Epithelial cell of esophagus (primary cell): ENCODE results near the gene RBX1.

Experiments
- DNase-seq: peaks from one replicate; pipeline ENCODE4 v3.0.0; 2010; ENCODE audit warnings: low read depth
- H3K4me3 ChIP-seq: 2 replicates; pipeline ENCODE4 v1.5.1; 2011; ENCODE audit warnings: mild to moderate bottlenecking, low read length, control low read depth
- TF ChIP-seq, protein P1 (sequence below): IDR thresholded peaks from 2 replicates; pipeline ENCODE4 v1.5.1; 2011; ENCODE audit warnings: low read depth, mild to moderate bottlenecking, low read length, control low read depth, inconsistent platforms; ENCODE audit not compliant: insufficient read depth; ENCODE audit errors: missing control alignments

The RBX1 gene

DNA sequence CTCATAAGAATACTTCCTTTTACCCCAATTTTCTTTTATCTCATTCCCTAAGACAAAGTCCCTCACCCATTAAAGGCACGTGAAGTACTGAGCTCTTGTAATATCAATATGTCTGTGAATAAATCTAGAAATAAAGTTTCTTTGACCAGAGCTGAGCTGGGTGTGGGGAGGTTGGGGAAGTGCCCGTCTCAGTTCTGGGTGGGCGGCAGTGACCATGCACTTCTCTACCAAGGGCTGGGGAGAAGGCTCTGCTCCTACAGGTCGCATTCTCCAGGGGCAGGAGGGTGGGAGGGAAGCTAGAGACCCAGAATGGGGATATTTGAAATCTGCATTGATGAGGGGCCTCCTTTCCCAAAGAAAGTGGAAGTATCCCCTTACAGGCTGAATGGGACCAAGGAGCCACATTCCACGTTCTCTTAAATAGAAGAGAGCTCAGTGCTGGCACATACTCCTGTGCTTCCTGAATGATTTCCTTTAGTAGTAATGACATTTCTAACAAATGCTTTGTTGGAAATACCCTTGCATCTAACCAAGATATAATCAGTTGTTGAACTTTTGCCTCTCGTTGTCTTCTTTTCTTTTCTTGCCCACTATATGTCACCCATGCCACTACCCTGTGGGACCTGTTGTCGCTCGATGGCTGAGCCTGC, 16.1 kb downstream of the RBX1 start:
- no peak overlapping the region for H3K4me3 ChIP-seq
- TF ChIP-seq, protein P1, sequence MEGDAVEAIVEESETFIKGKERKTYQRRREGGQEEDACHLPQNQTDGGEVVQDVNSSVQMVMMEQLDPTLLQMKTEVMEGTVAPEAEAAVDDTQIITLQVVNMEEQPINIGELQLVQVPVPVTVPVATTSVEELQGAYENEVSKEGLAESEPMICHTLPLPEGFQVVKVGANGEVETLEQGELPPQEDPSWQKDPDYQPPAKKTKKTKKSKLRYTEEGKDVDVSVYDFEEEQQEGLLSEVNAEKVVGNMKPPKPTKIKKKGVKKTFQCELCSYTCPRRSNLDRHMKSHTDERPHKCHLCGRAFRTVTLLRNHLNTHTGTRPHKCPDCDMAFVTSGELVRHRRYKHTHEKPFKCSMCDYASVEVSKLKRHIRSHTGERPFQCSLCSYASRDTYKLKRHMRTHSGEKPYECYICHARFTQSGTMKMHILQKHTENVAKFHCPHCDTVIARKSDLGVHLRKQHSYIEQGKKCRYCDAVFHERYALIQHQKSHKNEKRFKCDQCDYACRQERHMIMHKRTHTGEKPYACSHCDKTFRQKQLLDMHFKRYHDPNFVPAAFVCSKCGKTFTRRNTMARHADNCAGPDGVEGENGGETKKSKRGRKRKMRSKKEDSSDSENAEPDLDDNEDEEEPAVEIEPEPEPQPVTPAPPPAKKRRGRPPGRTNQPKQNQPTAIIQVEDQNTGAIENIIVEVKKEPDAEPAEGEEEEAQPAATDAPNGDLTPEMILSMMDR = no peak
- DNase-seq = no peak

DNA sequence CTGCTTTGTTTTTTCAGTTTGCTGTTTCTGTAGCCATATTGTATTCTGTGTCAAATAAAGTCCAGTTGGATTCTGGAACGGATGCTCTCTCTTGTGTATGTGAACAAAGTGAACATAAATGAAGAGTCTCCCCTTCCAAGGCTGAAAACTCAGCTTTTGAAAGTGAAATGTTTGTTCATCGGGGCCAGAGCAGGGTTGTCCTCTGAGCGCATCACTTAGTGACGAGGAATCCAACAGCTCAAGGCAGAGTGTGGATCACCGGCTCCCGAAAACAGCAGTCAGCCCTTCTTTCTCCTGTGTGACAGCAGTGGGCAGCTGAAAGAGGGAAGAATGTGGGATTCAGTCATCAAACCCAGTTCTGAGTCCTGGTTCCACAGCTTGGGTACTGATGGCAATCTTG, 21.4 kb downstream of the RBX1 start:
- no peak for DNase-seq
- TF ChIP-seq, protein P1 = no peak
- no peak overlapping the region for H3K4me3 ChIP-seq

DNA sequence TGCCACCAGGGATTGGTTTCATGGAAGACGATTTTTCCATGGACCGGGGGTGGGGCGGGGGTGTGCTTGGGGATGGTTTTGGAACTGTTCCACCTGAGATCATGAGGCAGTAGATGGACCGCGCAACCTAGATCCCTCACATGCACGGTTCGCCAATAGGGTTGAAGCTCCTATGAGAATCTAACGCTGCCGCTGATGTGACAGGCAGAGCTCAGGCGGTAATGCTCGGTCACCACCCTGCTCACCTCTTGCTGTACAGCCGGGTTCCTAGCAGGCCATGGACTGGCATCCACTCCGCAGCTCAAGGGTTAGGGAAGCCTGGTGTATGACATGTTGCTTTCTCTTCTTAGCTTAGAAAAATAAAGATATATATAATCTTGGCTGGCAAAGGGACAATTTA, 22.0 kb downstream of the RBX1 start:
- TF ChIP-seq, protein P1 = no peak
- no peak overlapping the region for H3K4me3 ChIP-seq
- DNase-seq = no peak

DNA sequence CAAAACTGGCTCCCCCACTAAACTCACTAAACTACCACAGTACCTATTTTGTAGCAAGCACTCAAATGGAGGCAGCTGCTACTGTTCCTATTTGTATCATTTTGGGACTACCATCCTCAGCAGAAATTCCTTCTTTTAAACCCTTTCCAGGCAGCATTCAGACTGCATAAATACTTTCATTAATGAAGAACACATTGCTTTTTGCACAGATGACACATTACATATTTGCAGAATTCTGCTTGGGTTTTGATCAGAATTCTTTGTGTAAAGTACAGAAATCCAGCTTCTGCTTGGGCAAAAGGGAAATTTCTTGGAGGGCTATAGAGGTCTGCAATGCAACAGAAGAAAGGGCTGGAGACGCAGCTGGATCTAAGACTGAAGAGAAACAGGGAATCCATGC, 24.2 kb downstream of the RBX1 start:
- TF ChIP-seq, protein P1 = no peak
- no peak overlapping the region for H3K4me3 ChIP-seq
- DNase-seq = no peak

DNA sequence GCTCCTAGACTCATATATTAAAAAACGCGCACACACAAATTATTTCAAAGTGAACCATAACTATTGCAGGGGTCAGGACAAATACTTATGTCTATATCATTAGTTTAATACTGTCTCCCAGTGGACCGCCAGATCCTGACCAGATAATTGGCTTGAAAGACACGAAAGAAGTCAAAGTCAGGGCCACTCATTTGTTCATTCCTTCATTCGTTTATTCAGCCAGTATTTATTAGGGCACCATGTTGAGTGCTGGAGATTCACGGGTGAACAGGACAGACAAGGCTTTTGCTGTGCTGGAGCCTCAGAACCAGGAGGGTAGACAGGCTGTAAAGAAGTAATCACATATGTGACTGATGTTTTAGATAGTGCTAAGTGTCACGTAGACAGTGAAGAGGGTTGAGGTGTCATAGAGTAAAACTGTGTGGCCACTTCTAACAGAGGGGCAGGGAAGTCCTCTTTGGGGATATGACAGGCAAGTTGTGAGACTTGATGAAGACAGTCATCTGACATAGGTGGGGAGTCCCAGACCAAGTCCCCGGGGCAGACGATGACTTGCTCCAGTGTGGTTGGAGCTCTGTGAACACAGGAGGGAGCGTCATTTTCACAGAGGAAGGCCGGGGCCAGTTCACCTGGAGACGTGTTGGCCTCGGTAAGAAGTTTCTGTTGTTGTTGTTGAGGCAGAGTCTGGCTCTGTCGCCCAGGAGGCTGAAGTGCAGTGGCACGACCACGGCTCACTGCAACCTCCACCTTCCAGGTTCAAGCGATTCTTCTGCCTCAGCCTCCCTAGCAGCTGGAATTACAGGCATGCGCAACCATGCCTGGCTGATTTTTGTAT, 25.9 kb downstream of the RBX1 start:
- TF ChIP-seq, protein P1 = no peak
- DNase-seq = no peak
- no peak overlapping the region for H3K4me3 ChIP-seq

DNA sequence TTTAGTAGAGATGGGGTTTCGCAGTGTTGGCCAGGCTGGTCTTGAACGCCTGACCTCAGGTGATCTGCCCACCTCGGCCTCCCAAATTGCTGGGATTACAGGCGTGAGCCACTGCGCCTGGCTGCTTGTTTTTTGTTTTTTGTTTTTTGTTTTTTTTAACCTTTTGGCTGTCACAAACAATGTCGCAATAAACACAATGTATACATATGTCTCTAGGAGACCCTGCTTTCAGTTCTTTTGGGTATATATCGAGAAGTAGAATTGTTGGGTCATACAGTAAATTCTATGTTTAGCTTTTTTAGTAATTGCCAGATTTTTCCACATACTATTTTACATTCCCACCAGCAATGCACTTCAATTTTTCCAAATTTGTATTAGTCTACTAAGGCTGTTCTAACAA, 28.0 kb downstream of the RBX1 start:
- TF ChIP-seq, protein P1 = no peak
- H3K4me3 ChIP-seq = no peak overlapping the region
- DNase-seq = no peak
